IMR-90 (cell line): ENCODE measurements around the gene LILRA1. TPM values are rescaled to one million over a fixed set of nuclear protein-coding genes. Genes with fewer than 3 reads are reported as not detected.

Experiments used
- ATAC-seq: fragments of 200-7000 bp; cut with Tn5 transposase; 2 replicates; pipeline ENCODE4 v1.9.1; 2020; ENCODE audit warnings: low read depth, mild to moderate bottlenecking, moderate library complexity
- BruUV-seq: library from RNA; stranded (reverse); fragments of 400-500 nt; replicated peaks from 2 replicates; lab custom pipeline; 2021; lab: Mats Ljungman, UMichigan
- CTCF ChIA-PET: fragments of 300-600 bp; formaldehyde crosslinking; extraction: SDS; loops from one replicate; lab custom pipeline; 2021; ENCODE audit warnings: antibody characterized with exemption; lab: Yijun Ruan, JAX
- POLR2A ChIA-PET: fragments of 300-600 bp; sonication (Branson Sonifier 250); formaldehyde crosslinking; loops from one replicate; lab custom pipeline; 2022; ENCODE audit warnings: antibody characterized with exemption; ENCODE audit not compliant: unreplicated experiment; lab: Charles Lee
- DNase-seq: peaks from one replicate; pipeline ENCODE4 v3.0.0; 2013
- H2AFZ ChIP-seq: replicated peaks from 2 replicates; pipeline ENCODE3; 2013; ENCODE audit warnings: low read length, mild to moderate bottlenecking; ENCODE audit not compliant: poor library complexity
- H2AK5ac ChIP-seq: 2 replicates; pipeline ENCODE4 v1.6.1; 2013; ENCODE audit warnings: low read depth, low read length, inconsistent platforms
- H2AK9ac ChIP-seq: replicated peaks from 2 replicates; pipeline ENCODE3; 2013; ENCODE audit warnings: mild to moderate bottlenecking, low read depth, low read length, moderate library complexity; ENCODE audit not compliant: poor library complexity
- H2BK120ac ChIP-seq: 2 replicates; pipeline ENCODE4 v1.6.1; 2013; ENCODE audit warnings: low read depth, low read length, inconsistent platforms
- H2BK15ac ChIP-seq: 3 replicates; pipeline ENCODE4 v1.6.1; 2013; ENCODE audit warnings: low read depth, low read length, inconsistent platforms
- H2BK20ac ChIP-seq: 2 replicates; pipeline ENCODE4 v1.6.1; 2013; ENCODE audit warnings: low read depth, mild to moderate bottlenecking, inconsistent platforms, low read length, moderate library complexity
- H2BK5ac ChIP-seq: 2 replicates; pipeline ENCODE4 v1.6.1; 2013; ENCODE audit warnings: mild to moderate bottlenecking, low read depth, low read length, inconsistent platforms; ENCODE audit not compliant: poor library complexity, severe bottlenecking
- H3K14ac ChIP-seq: replicated peaks from 2 replicates; pipeline ENCODE4 v1.6.1; 2013; ENCODE audit warnings: low read depth, low read length, inconsistent platforms
- H3K18ac ChIP-seq: 2 replicates; pipeline ENCODE4 v1.6.1; 2013; ENCODE audit warnings: low read depth, low read length, control low read depth
- H3K23ac ChIP-seq: 2 replicates; pipeline ENCODE4 v1.6.1; 2013; ENCODE audit warnings: low read depth, low read length, inconsistent platforms
- H3K27ac ChIP-seq: 2 replicates; pipeline ENCODE4 v1.5.1; 2013; ENCODE audit warnings: mild to moderate bottlenecking, control low read depth, low read length; ENCODE audit not compliant: insufficient read depth
- H3K27me3 ChIP-seq: 2 replicates; pipeline ENCODE4 v1.6.1; 2013; ENCODE audit warnings: low read length; ENCODE audit not compliant: control insufficient read depth, insufficient read depth
- H3K36me3 ChIP-seq: 2 replicates; pipeline ENCODE4 v1.6.1; 2013; ENCODE audit warnings: low read length, mixed read lengths; ENCODE audit not compliant: control insufficient read depth, insufficient read depth
- H3K4ac ChIP-seq: 2 replicates; pipeline ENCODE4 v1.6.1; 2013; ENCODE audit warnings: low read depth, low read length, inconsistent platforms
- H3K4me1 ChIP-seq: 2 replicates; pipeline ENCODE4 v1.6.1; 2013; ENCODE audit warnings: low read length, mixed read lengths; ENCODE audit not compliant: control insufficient read depth, insufficient read depth
- H3K4me2 ChIP-seq: 2 replicates; pipeline ENCODE4 v1.6.1; 2013; ENCODE audit warnings: low read depth, mild to moderate bottlenecking, control low read depth, low read length, moderate library complexity
- H3K4me3 ChIP-seq: 2 replicates; pipeline ENCODE4 v1.5.1; 2013; ENCODE audit warnings: low read depth, mild to moderate bottlenecking, control low read depth, low read length, moderate library complexity; ENCODE audit not compliant: insufficient read depth
- H3K56ac ChIP-seq: 2 replicates; pipeline ENCODE4 v1.6.1; 2013; ENCODE audit warnings: low read length, inconsistent platforms; ENCODE audit not compliant: insufficient read depth; ENCODE audit errors: extremely low read depth
- H3K79me1 ChIP-seq, 2 experiments: 2 replicates each; pipeline ENCODE4 v1.6.1; 2013; ENCODE audit warnings: low read length in 2 of 2, inconsistent platforms in 1 of 2, low read depth in 1 of 2
- H3K9ac ChIP-seq: 2 replicates; pipeline ENCODE4 v1.6.1; 2013; ENCODE audit warnings: low read depth, low read length, control low read depth
- H3K9me1 ChIP-seq: 2 replicates; pipeline ENCODE4 v1.6.1; 2013; ENCODE audit warnings: low read length, inconsistent platforms; ENCODE audit not compliant: insufficient read depth
- H3K9me3 ChIP-seq: 2 replicates; pipeline ENCODE4 v1.6.1; 2013; ENCODE audit warnings: low read length; ENCODE audit not compliant: control insufficient read depth, insufficient read depth
- H4K20me1 ChIP-seq: 2 replicates; pipeline ENCODE4 v1.6.1; 2013; ENCODE audit warnings: low read length, inconsistent platforms; ENCODE audit not compliant: insufficient read depth
- H4K5ac ChIP-seq: 2 replicates; pipeline ENCODE4 v1.6.1; 2013; ENCODE audit warnings: mild to moderate bottlenecking, low read depth, low read length, control low read depth
- H4K8ac ChIP-seq, 2 experiments: 2 replicates each; pipeline ENCODE4 v1.6.1; 2013; ENCODE audit warnings: low read depth in 2 of 2, low read length in 2 of 2, control low read depth in 1 of 2, inconsistent platforms in 1 of 2
- H4K91ac ChIP-seq: 2 replicates; pipeline ENCODE4 v1.6.1; 2013; ENCODE audit warnings: low read depth, low read length, inconsistent platforms; ENCODE audit not compliant: insufficient read depth
- BHLHE40 ChIP-seq: fragments of 150-350 bp; IDR thresholded peaks from 2 replicates; pipeline ENCODE4 v1.6.1; 2016; ENCODE audit warnings: mild to moderate bottlenecking, low read depth, low read length
- CEBPB ChIP-seq: IDR thresholded peaks from 2 replicates; pipeline ENCODE4 v1.6.1; 2012; ENCODE audit warnings: low read depth, low read length, improper control_type of control experiment
- CHD1 ChIP-seq: IDR thresholded peaks from 2 replicates; pipeline ENCODE4 v1.6.1; 2012; ENCODE audit warnings: low read depth, low read length, improper control_type of control experiment
- CTCF ChIP-seq: conservative IDR thresholded peaks from 2 replicates; pipeline ENCODE4 v1.5.1; 2012; ENCODE audit warnings: mild to moderate bottlenecking, low read depth, low read length, improper control_type of control experiment
- ELK1 ChIP-seq: fragments of 150-350 bp; IDR thresholded peaks from 2 replicates; pipeline ENCODE4 v1.6.1; 2016; ENCODE audit warnings: low read depth, mild to moderate bottlenecking, low read length, moderate library complexity, borderline replicate concordance
- FOS ChIP-seq: fragments of 150-350 bp; IDR thresholded peaks from 2 replicates; pipeline ENCODE4 v1.6.1; 2016; ENCODE audit warnings: low read depth, low read length
- MAFK ChIP-seq: IDR thresholded peaks from 2 replicates; pipeline ENCODE4 v1.6.1; 2012; ENCODE audit warnings: low read depth, low read length, improper control_type of control experiment
- MAZ ChIP-seq: IDR thresholded peaks from 2 replicates; pipeline ENCODE4 v1.6.1; 2012; ENCODE audit warnings: low read depth, mild to moderate bottlenecking, low read length, improper control_type of control experiment, moderate library complexity, borderline replicate concordance
- MXI1 ChIP-seq: IDR thresholded peaks from 2 replicates; pipeline ENCODE4 v1.6.1; 2012; ENCODE audit warnings: low read depth, mild to moderate bottlenecking, low read length, moderate library complexity, borderline replicate concordance
- NFE2L2 ChIP-seq: fragments of 150-350 bp; IDR thresholded peaks from 2 replicates; pipeline ENCODE4 v1.6.1; 2016; ENCODE audit warnings: low read depth, mild to moderate bottlenecking, low read length
- POLR2A ChIP-seq: IDR thresholded peaks from 2 replicates; pipeline ENCODE4 v1.6.1; 2012; ENCODE audit warnings: mild to moderate bottlenecking, low read depth, low read length
- RAD21 ChIP-seq: IDR thresholded peaks from 2 replicates; pipeline ENCODE4 v1.6.1; 2012; ENCODE audit warnings: low read length, improper control_type of control experiment
- RCOR1 ChIP-seq: IDR thresholded peaks from 2 replicates; pipeline ENCODE4 v1.6.1; 2012; ENCODE audit warnings: mild to moderate bottlenecking, low read length, improper control_type of control experiment; ENCODE audit not compliant: insufficient replicate concordance
- RFX5 ChIP-seq: IDR thresholded peaks from 2 replicates; pipeline ENCODE4 v1.8.0; 2012; ENCODE audit warnings: low read depth, mild to moderate bottlenecking, low read length, moderate library complexity
- SMC3 ChIP-seq: fragments of 150-350 bp; IDR thresholded peaks from 2 replicates; pipeline ENCODE4 v1.6.1; 2016; ENCODE audit warnings: low read depth, mild to moderate bottlenecking, antibody characterized with exemption, low read length, moderate library complexity
- USF2 ChIP-seq: fragments of 150-350 bp; IDR thresholded peaks from 2 replicates; pipeline ENCODE4 v1.6.1; 2017; ENCODE audit warnings: mild to moderate bottlenecking, antibody characterized with exemption, low read length, low read depth
- WGBS, 2 experiments: methylation state at CpG; one replicate each; pipeline versions ENCODE4 v1.1.5 to v1.1.7; 2013; ENCODE audit warnings: missing lambda C conversion rate in 2 of 2; ENCODE audit not compliant: insufficient read length in 1 of 2; ENCODE audit errors: extremely low coverage in 2 of 2; 5-methylcytosine and 5-hydroxymethylcytosine counted together
- dilution Hi-C: fragments of 300-500 bp; cut with HindIII; formaldehyde crosslinking; loops from one replicate; pipeline ENCODE4 v1.14.3; 2018; ENCODE audit warnings: low sequenced_read_pairs; ENCODE audit not compliant: unreplicated experiment
- in situ Hi-C: fragments of 300-500 bp; cut with MboI; formaldehyde crosslinking; loops from 3 replicates; pipeline ENCODE4 v1.14.3; 2019; ENCODE audit warnings: low sequenced_read_pairs, inconsistent platforms, mixed read lengths
- intact Hi-C: fragments of 100-400 bp; cut with micrococcal nuclease; formaldehyde crosslinking; loops from 2 replicates; pipeline ENCODE4 v1.10.0; 2022
- polyA plus RNA-seq, 3 experiments: library from polyadenylated mRNA; depleted of rRNA; stranded (reverse); fragments of >200 nt; gene quantifications; 2 replicates each; pipeline ENCODE4 v1.2.3, GENCODE V29; 2012; ENCODE audit warnings: low replicate concordance in 1 of 3
- total RNA-seq: library from RNA; depleted of rRNA; stranded (reverse); fragments of >200 nt; gene quantifications from 2 replicates; pipeline ENCODE4 v1.2.3, GENCODE V29; 2012

LILRA1 gene
- total and polyA plus RNA-seq, 2 of the 4 experiments (the other 2 are of a cell fraction), result not detected

- no peak overlapping the region for H3K14ac ChIP-seq
- no peak overlapping the region for H4K5ac ChIP-seq
- no peak overlapping the region for H3K56ac ChIP-seq
- no peak overlapping the region for H2BK5ac ChIP-seq
- H4K20me1 ChIP-seq, result no peaks in the 10 kb centered on the region
- H3K9ac ChIP-seq, result no peak overlapping the region
- BruUV-seq, result no TSS peak
- H2BK20ac ChIP-seq, result no peak overlapping the region
- H2AK9ac ChIP-seq, result no peak overlapping the region
- H3K18ac ChIP-seq, result no peak overlapping the region
- H3K23ac ChIP-seq, result no peak overlapping the region
- H2AFZ ChIP-seq, result no peak overlapping the region
- no peak overlapping the region for H3K4me2 ChIP-seq
- no peak for ATAC-seq
- WGBS, 2 experiments, result no CpG with 5 or more reads among the region's 4 CpGs
- H3K36me3 ChIP-seq, result no peaks in the 10 kb centered on the region
- no peak overlapping the region for H4K8ac ChIP-seq
- TF ChIP-seq SMC3 (no peak), RCOR1 (no peak), MAFK (no peak), FOS (no peak), NFE2L2 (no peak), RAD21 (no peak), ELK1 (no peak), CHD1 (no peak), CEBPB (no peak), MXI1 (no peak), USF2 (no peak), MAZ (no peak), RFX5 (no peak), POLR2A (no peak), CTCF (no peak), BHLHE40 (no peak)
- in situ Hi-C loops, result no loop called here
- H3K9me1 ChIP-seq, result no peaks in the 10 kb centered on the region
- H3K79me1 ChIP-seq, result no peaks in the 10 kb centered on the region
- H4K91ac ChIP-seq, result no peak overlapping the region
- H2AK5ac ChIP-seq, result no peak overlapping the region
- intact Hi-C loops, result no loop called here
- H3K9me3 ChIP-seq, result peaks cover 37% of the 10 kb centered on the region
- CTCF ChIA-PET, result no interaction called here
- H3K27ac ChIP-seq, result no peak overlapping the region
- no peak for DNase-seq
- no peak overlapping the region for H3K4me3 ChIP-seq
- H2BK15ac ChIP-seq, result no peak overlapping the region
- H3K4me1 ChIP-seq, result no peaks in the 10 kb centered on the region
- dilution Hi-C loops, result no loop called here
- H2BK120ac ChIP-seq, result no peak overlapping the region
- H3K4ac ChIP-seq, result no peak overlapping the region
- POLR2A ChIA-PET, result no interaction called here
- H3K27me3 ChIP-seq, result no peaks in the 10 kb centered on the region
Observed at GRCh38 chr19:54574051-54574450, 19.4 kb upstream of the LILRA1 start.
